PFSK-1 (cell line): ENCODE data around the gene ALS2CL.

Experiments used
- FOXP2 ChIP-seq: optimal IDR thresholded peaks from 2 replicates; pipeline ENCODE3; 2011; ENCODE audit warnings: borderline replicate concordance, control low read depth, inconsistent platforms; ENCODE audit not compliant: insufficient read depth; ENCODE audit errors: extremely low read length, extremely low read depth
- POLR2AphosphoS5 ChIP-seq: IDR thresholded peaks from 2 replicates; pipeline ENCODE4 v1.6.1; 2012; ENCODE audit warnings: low read depth, mild to moderate bottlenecking, control low read depth, low read length, moderate library complexity
- SIN3A ChIP-seq: IDR thresholded peaks from 2 replicates; pipeline ENCODE4 v1.6.1; 2012; ENCODE audit warnings: mild to moderate bottlenecking, low read length, moderate library complexity, borderline replicate concordance; ENCODE audit not compliant: insufficient read depth
- TAF1 ChIP-seq: IDR thresholded peaks from 2 replicates; pipeline ENCODE4 v1.6.1; 2012; ENCODE audit warnings: low read length, control low read depth, borderline replicate concordance; ENCODE audit not compliant: insufficient read depth
- TF ChIP-seq, protein P1 (sequence below), 2 experiments: IDR thresholded peaks; 2 replicates each; pipeline versions ENCODE4 v1.6.1 to v1.8.0; 2011 to 2012; ENCODE audit warnings: low read depth in 2 of 2, low read length in 2 of 2, control low read depth in 1 of 2, inconsistent platforms in 1 of 2, mild to moderate bottlenecking in 1 of 2, moderate library complexity in 1 of 2; ENCODE audit not compliant: insufficient read depth in 1 of 2

The ALS2CL gene

DNA sequence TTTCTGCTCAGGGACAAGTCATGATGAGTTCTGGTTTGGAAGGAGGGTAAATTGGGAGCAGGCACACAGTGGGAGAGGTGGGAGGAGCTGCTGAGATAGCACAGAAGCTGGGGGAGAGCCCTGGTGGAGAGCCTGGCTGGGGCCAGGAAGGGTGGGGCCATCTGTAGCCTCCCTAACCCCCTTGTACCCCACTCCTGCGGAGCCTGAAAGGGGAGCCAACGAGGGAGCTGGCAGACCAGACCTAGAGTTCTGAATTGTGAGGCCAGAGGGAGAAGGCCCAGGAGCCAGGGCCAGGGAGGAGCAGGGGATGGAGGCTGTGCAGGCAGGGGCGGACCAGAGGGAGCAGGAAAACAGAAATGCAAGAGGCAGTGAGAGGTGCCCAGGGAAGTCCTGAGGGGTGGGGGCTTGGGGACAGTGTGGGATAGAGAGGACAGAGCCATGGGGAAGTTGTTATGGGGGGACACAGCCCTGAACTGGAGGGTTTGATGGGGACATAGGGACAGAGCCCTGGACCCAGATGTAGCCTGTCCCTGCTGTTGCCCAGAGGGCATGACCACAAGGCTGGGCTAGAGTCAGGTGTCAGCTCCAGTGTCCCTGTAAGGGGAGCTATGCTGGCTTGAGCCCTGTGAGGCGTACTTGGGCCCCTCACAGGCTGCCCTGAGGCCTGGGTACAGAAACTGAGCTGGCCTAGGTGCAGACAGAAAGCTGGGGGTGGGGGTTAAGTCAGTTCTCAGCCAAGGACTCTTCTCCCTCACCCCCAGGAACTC lies 8.9 kb upstream of the ALS2CL start:
- TF ChIP-seq FOXP2 (no peak), SIN3A (no peak), TAF1 (no peak), POLR2AphosphoS5 (no peak)
- TF ChIP-seq, protein P1, sequence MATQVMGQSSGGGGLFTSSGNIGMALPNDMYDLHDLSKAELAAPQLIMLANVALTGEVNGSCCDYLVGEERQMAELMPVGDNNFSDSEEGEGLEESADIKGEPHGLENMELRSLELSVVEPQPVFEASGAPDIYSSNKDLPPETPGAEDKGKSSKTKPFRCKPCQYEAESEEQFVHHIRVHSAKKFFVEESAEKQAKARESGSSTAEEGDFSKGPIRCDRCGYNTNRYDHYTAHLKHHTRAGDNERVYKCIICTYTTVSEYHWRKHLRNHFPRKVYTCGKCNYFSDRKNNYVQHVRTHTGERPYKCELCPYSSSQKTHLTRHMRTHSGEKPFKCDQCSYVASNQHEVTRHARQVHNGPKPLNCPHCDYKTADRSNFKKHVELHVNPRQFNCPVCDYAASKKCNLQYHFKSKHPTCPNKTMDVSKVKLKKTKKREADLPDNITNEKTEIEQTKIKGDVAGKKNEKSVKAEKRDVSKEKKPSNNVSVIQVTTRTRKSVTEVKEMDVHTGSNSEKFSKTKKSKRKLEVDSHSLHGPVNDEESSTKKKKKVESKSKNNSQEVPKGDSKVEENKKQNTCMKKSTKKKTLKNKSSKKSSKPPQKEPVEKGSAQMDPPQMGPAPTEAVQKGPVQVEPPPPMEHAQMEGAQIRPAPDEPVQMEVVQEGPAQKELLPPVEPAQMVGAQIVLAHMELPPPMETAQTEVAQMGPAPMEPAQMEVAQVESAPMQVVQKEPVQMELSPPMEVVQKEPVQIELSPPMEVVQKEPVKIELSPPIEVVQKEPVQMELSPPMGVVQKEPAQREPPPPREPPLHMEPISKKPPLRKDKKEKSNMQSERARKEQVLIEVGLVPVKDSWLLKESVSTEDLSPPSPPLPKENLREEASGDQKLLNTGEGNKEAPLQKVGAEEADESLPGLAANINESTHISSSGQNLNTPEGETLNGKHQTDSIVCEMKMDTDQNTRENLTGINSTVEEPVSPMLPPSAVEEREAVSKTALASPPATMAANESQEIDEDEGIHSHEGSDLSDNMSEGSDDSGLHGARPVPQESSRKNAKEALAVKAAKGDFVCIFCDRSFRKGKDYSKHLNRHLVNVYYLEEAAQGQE (IDR thresholded peaks at IDR 0.05; ENCODE audit: insufficient read depth in 1 of 2, low read depth in 2 of 2, low read length in 2 of 2) = no peak

DNA sequence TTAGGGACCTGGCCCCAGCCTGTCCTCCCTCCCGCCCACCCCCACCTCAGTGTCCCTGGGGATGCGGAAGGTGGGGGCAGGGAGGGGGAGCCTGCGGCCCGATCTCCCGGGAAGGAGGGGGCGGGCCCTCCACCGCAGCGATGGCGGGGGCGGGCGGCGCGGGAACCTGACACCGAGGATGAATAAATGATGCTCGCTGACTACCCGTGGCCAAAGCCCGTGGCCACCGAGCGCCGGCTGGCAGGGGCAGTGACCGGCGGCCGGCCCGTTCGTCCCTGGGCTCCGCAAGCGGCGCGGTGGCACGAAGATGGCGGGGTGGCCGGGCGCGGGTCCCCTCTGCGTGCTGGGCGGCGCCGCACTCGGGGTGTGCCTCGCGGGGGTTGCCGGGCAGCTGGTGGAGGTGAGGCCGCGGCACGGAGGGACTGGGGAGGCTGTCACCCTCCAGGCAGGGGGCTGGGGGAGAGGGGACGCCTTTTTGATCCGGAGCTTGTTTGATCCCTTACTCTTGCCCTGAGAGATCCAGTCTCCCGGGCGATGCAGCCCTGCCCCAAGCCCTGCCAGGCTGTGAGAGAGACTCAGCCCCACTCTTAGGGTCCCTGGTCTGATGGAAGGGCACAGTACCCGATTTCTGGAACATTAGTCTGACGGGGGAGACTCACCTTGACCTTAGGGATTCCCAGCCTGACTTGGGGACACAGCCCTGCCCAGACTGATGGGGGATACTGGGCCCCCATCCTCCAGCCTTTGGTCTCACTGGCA lies 7.9 kb upstream of the ALS2CL start, which contains the start of gene TMIE:
Gene TMIE, plus strand, starts transcription at position 212 of the 759 bp plus-strand sequence. Its CDS starts 96 bp downstream, at position 308.
- TF ChIP-seq POLR2AphosphoS5 = no peak
- no peak for TF ChIP-seq TAF1
- TF ChIP-seq FOXP2 = no peak
- no peak for TF ChIP-seq SIN3A
- TF ChIP-seq, protein P1 (IDR thresholded peaks at IDR 0.05; ENCODE audit: insufficient read depth in 1 of 2, low read depth in 2 of 2, low read length in 2 of 2) = no peak

DNA sequence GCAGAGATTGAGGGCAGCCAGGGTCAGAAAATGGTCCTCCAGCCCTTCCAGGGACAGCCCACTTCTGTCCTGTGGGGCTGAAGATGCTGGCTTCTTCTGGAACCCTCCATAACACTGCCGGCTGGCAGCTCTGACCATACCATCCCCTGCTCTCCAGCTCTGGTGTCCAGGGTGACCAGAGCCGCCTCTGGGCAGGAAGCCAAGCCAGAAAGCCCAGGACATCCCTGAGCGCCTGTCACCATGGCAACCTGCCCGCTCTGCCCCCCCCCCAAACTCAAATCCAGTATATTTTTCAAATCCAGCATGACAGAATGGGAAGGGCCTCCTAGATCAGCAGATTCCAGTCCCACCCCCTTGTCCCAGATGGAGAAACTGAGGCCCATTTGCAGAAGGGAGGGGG lies 7.3 kb upstream of the ALS2CL start:
- TF ChIP-seq POLR2AphosphoS5 (no peak), SIN3A (no peak), FOXP2 (no peak), TAF1 (no peak)
- TF ChIP-seq, protein P1 (IDR thresholded peaks at IDR 0.05; ENCODE audit: insufficient read depth in 1 of 2, low read depth in 2 of 2, low read length in 2 of 2) = no peak

DNA sequence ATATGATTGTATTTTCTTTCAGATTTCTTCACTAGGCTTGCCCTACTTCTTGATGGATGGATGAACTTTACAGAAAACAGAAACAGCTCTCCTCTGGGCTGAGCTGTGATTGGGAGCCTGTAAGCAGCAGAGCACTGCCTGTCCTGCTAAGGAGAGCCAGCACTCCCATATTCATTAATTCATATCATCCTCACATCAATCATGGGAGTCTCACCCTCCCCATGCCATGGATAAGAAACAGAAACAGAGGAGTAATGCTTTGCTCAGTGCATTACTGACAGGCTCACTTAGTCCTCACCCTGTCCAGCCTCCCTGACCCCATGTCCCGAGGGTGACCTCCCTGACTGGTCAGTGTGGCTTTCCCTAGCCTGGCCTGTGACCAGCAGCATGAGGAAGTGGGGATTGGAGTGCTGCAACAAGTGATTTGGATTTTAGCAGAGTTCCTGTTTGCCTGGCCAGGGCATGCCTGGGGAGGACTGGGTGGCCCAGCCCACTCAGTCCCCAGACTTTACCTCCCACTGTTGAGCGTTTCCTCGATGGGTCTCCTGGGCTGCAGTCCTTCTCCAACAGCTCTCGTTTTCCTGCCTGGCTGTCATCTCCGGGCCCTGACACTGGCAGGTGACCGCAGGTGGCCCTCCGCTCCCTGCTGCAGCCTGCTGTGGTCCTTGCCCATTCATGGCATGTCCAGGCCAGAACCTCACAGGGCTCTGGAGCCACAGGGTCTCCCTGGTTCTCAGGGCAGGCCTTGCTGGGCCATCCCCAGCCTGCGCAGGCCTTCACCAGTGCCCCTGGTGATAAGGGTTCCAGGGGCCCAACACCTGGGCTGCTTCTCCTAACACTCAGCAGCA lies 6.4 kb upstream of the ALS2CL start:
- TF ChIP-seq, protein P1 (IDR thresholded peaks at IDR 0.05; ENCODE audit: insufficient read depth in 1 of 2, low read depth in 2 of 2, low read length in 2 of 2) = no peak
- TF ChIP-seq TAF1 (no peak), POLR2AphosphoS5 (no peak), SIN3A (no peak), FOXP2 (no peak)
